HFFc6 (cell line): Measurements from ENCODE around the gene TOR2A. TPM values are rescaled to one million over a fixed set of nuclear protein-coding genes. Genes with fewer than 3 reads are reported as not detected.
A peak's percentile ranks its signal among the peaks of the same experiment; 100 is the strongest.

Source experiments
- DNase-seq: peaks from one replicate; pipeline ENCODE4 v3.0.0-alpha.2; 2018
- H3K27ac Mint-ChIP-seq: 2 replicates; pipeline ENCODE4 v1.8.0; 2020; ENCODE audit warnings: mild to moderate bottlenecking, mixed read lengths
- H3K27me3 Mint-ChIP-seq: 2 replicates; pipeline ENCODE4 v1.8.0; 2021; ENCODE audit warnings: mild to moderate bottlenecking, moderate library complexity, mixed read lengths; ENCODE audit not compliant: insufficient read depth
- H3K36me3 Mint-ChIP-seq: 2 replicates; pipeline ENCODE4 v1.8.0; 2021; ENCODE audit warnings: low read depth, mixed read lengths
- H3K4me1 Mint-ChIP-seq: 2 replicates; pipeline ENCODE4 v1.8.0; 2020; ENCODE audit warnings: low read depth, mixed read lengths
- H3K4me3 Mint-ChIP-seq: 2 replicates; pipeline ENCODE4 v1.8.0; 2020; ENCODE audit warnings: mild to moderate bottlenecking, moderate library complexity, mixed read lengths
- H3K9me3 Mint-ChIP-seq: 2 replicates; pipeline ENCODE4 v1.8.0; 2020; ENCODE audit warnings: mild to moderate bottlenecking, mixed read lengths
- CTCF ChIP-seq: fragments of 200-600 bp; sonication (generic); IDR thresholded peaks from 2 replicates; pipeline ENCODE4 v1.5.0; 2021; ENCODE audit warnings: antibody characterized with exemption, mild to moderate bottlenecking
- total RNA-seq, 6 experiments: library from RNA; stranded (reverse); fragmentation: NEBNext Ultra II Directional; extraction: Animal tissue kit (Norgen Biotek cat#: 25700); gene quantifications; 2 replicates in 1 of 6; 3 replicates in 5 of 6; pipeline ENCODE4 v1.2.3, GENCODE V29; 2021

TOR2A gene
- total RNA-seq, 6 experiments from 2014 or later = 6.6 to 8.3 (median 8.1) TPM

DNA sequence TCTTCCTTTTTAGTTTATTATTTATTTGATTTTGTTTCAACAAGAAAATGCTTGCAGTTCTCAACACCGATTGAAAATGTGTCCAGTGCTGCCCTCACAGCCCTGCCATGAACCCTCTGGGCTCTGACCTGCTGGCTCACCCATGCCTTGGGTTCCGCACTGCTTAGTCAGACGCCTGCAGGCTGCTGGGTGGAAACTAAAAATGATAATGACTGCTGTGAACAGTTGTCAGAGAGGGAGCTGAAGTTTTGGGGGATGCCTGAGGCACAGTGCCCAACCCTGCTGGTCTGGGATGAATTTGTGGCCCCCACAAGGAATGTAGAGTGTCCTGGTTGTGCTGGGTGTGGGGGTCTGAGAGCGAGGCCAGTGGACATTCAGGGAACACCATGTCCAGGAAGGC lies 50.5 kb downstream of the TOR2A start:
- H3K4me1 Mint-ChIP-seq = peaks cover 39% of the 10 kb centered on the region

DNA sequence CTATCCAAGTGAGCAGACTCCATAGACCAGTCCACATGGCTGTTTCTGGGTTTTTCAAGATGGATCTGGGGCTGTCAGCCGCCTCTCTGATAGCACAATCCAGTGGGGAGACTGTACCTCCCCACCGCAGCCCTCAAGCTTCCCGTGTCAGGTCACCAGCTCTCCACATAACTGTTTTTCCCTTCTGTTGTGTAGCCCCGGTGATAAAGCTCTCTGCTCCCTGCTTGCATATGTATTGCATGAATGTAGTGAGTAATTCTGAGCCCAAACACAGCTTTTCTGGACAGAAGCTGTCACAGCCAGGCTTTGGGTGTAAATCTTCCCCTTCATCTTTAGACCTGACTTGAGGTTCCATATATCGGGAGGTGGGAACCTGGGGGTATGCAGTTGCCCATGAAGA lies 51.4 kb downstream of the TOR2A start:
- peak overlapping the region; percentile 97 for H3K27ac Mint-ChIP-seq

More for the DNA sequence above, 50.5 kb downstream of the TOR2A start:
- peaks cover 3% of the 10 kb centered on the region for H3K27me3 Mint-ChIP-seq
- no peak; the same call in 1 of the 2 replicates for TF ChIP-seq CTCF
- H3K27ac Mint-ChIP-seq = peak overlapping the region; percentile 97
- no peaks in the 10 kb centered on the region for H3K9me3 Mint-ChIP-seq
- DNase-seq = peak; percentile 80
- H3K4me3 Mint-ChIP-seq = peak overlapping the region; percentile 80
- peaks cover 45% of the 10 kb centered on the region for H3K36me3 Mint-ChIP-seq

GRCh38 chr9:127682351-127683136 lies 52.5 kb downstream of the TOR2A start:
- no peak for TF ChIP-seq CTCF
- peak overlapping the region; percentile 97 for H3K27ac Mint-ChIP-seq
- H3K36me3 Mint-ChIP-seq = peaks cover 42% of the 10 kb centered on the region
- H3K4me3 Mint-ChIP-seq = no peak overlapping the region
- peaks cover 3% of the 10 kb centered on the region for H3K27me3 Mint-ChIP-seq
- no peaks in the 10 kb centered on the region for H3K9me3 Mint-ChIP-seq
- peaks cover 39% of the 10 kb centered on the region for H3K4me1 Mint-ChIP-seq
- no peak for DNase-seq

More for the DNA sequence above, 51.4 kb downstream of the TOR2A start:
- peak overlapping the region; percentile 80; the same call in 1 of the 2 replicates for H3K4me3 Mint-ChIP-seq
- H3K27me3 Mint-ChIP-seq = peaks cover 3% of the 10 kb centered on the region
- H3K9me3 Mint-ChIP-seq = no peaks in the 10 kb centered on the region
- TF ChIP-seq CTCF = no peak
- peaks cover 48% of the 10 kb centered on the region for H3K36me3 Mint-ChIP-seq
- peaks cover 39% of the 10 kb centered on the region for H3K4me1 Mint-ChIP-seq
- peak; percentile 87 for DNase-seq

Other genes starting within 250 kb of the TOR2A start
- gene STXBP1, start 123.0 kb downstream of the TOR2A start, total RNA-seq = 10 to 100 TPM; 61.9 to 90.7 (median 73.6) TPM
- under 1 TPM in 2 of 6 experiments, not detected in 4; 0.07 to 0.08 TPM for gene CFAP157, start 28.3 kb downstream of the TOR2A start, total RNA-seq
- gene PTRH1, start 19.6 kb downstream of the TOR2A start, total RNA-seq = 10 to 100 TPM; 21.0 to 22.1 (median 21.5) TPM
- gene TTC16, start 19.2 kb downstream of the TOR2A start, total RNA-seq = not detected
- gene SH2D3C, start 43.4 kb upstream of the TOR2A start, total RNA-seq = not detected
- 10 to 100 TPM; 52.0 to 61.3 (median 56.2) TPM for gene CDK9, start 50.7 kb upstream of the TOR2A start, total RNA-seq
- 10 to 100 TPM; 51.9 to 69.2 (median 62.7) TPM for gene FPGS, start 67.6 kb upstream of the TOR2A start, total RNA-seq
- 100 to 1,000 TPM; 205 to 249 (median 227) TPM for gene ENG, start 119.4 kb upstream of the TOR2A start, total RNA-seq
- gene AK1, start 142.4 kb upstream of the TOR2A start, total RNA-seq = 100 to 1,000 TPM; 109 to 130 (median 124) TPM
- 10 to 100 TPM; 29.3 to 40.6 (median 34.2) TPM for gene ST6GALNAC6, start 164.3 kb upstream of the TOR2A start, total RNA-seq
- gene ST6GALNAC4, start 181.7 kb upstream of the TOR2A start, total RNA-seq = 10 to 100 TPM; 22.9 to 33.4 (median 27.7) TPM
- 1 to 10 TPM; 1.7 to 3.1 (median 2.1) TPM for gene PIP5KL1, start 195.5 kb upstream of the TOR2A start, total RNA-seq
- 10 to 100 TPM; 42.5 to 49.6 (median 47.1) TPM for gene DPM2, start 202.6 kb upstream of the TOR2A start, total RNA-seq
- gene EEIG1, start 245.7 kb upstream of the TOR2A start, total RNA-seq = 10 to 100 TPM; 26.7 to 35.4 (median 29.3) TPM